GM19043 (cell line): ENCODE measurements around the gene TCOF1.

Experiments used
- ATAC-seq: cut with Tn5 transposase; IDR thresholded peaks from one replicate; pipeline ENCODE4 v1.9.1; 2021; ENCODE audit warnings: low read depth; ENCODE audit not compliant: unreplicated experiment

The TCOF1 gene

DNA sequence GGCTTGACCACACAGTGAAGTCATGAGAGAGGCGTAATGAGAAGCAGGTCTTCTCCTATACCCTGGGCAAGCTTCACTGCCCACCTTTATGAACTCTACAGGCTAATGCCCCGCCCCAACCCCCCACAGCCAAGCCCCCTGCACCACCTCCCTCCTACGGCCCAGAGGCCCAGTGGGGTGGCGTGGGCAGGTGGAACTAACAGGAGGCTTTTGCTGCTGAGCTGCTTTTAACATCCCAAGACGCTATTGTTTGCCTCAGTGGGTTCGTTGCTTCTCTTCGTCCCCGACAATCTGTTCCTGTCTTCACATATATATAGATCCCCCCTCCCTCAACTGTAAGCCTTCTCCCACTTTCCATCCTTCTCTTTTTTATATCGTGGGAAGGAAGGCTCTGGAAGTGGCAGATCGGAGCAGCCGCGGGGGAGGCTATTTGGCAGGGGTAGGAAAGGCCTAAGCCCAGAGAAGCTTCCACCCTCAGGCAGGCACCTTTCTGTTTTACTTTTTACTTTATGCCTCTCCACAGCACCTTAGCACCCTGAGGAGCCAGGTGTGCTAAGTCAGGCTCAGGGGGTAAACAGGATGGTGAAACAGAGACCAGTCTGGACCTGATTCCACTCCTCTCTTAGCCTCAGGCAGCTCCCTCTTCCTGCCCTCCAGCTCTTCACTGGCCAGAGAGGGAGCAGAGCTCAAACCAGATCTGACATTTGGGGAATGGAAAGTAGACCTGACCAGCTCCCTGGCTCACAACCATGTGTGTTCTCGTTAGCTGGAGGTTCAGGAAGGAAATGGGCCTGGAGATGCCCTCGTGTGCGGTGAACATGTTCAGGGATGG lies 28.7 kb downstream of the TCOF1 start:
- no peak for ATAC-seq

DNA sequence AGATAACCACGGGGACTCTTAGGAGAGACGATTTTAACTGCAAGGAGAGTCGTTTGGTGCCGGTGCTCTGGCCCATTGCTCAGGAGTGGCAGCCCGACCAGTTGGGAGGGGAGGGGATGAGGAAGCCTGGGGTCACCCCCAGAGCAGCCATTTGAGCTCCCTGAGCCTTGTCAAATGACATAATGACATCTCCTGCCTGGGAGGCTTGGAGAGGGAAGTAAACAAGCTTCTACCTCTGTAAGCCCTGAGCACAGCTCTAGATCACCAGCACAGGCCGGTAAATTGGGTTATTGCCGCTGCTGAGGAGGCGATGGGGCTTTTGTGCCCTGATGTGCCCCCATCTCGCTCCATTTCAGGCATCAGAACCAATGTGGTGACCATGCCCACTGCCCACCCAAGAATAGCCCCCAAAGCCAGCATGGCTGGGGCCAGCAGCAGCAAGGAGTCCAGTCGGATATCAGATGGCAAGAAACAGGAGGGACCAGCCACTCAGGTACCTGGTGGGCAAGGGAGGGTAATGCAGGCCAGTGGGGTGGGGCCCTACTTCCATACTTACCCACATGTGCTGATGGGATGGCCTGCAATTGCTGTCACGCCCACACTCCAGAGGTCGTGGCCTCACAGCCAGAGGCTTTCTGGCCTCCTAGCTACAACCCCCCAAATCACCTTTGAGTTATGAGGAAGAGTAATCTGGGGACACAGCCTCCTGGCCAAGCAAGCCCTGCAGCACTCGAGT lies 32.2 kb downstream of the TCOF1 start:
- no peak for ATAC-seq

DNA sequence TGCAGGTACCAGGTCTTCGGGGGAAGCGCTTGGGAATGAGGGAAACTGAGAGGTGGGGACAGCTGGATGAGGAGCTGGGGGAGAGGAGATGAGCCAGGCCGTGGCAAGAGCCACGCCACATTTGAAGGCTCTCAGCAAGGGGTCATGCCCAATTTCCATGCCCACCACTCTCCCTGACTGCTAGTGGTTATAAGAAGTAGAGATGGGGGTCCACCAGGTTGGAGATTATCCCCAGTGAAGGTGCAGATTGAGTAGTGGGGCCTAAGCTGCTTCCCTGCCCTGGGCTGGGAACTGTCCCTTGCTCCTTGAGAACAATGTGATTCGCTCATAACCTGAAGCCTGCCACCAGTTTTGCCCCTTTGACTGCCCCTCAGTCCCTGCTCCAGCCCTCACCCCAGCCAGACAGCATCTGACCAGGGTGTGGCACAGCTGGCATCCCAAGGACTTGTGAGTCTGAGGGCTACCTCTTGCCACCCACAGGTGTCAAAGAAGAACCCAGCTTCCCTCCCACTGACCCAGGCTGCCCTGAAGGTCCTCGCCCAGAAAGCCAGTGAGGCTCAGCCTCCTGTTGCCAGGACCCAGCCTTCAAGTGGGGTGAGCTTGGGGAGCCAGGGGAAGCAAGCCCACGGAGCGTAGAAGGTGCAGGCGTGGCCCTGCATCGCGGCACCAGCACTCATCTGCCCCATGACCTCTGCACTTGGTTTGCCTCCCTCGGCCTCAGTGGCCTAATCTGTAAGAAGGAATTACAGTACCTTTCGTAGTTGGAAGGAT lies 33.8 kb downstream of the TCOF1 start:
- ATAC-seq = no peak

DNA sequence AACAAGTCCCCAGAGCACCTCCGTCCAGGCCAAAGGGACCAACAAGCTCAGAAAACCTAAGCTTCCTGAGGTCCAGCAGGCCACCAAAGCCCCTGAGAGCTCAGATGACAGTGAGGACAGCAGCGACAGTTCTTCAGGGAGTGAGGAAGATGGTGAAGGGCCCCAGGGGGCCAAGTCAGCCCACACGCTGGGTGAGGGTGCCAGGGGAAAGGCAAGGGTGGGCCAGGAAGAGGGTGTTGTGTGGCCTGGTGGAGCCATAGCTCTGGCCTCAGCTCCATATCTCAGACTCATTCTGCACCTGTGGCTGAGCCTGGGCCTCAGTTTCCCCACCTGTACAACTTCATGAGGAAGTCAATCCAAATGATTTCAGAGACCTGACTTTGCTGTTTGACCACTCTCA lies 34.5 kb downstream of the TCOF1 start:
- ATAC-seq = no peak

DNA sequence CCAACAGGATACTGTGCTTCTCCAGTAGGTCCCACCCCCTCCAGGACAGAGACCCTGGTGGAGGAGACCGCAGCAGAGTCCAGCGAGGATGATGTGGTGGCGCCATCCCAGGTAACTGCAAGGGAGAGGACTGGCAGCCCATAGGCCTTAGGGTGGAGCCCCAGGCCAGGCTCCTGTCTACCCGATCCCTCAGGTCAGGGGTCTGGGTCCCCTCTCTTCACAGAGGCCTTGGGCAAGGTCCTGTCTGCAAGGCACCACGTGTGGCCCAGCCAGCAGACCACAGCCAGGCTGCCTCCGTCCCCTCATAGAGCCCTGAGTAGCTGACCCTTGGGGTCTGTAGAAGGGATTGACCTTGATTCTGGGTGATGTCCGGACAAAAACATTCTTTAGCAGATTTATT lies 35.2 kb downstream of the TCOF1 start:
- no peak for ATAC-seq

DNA sequence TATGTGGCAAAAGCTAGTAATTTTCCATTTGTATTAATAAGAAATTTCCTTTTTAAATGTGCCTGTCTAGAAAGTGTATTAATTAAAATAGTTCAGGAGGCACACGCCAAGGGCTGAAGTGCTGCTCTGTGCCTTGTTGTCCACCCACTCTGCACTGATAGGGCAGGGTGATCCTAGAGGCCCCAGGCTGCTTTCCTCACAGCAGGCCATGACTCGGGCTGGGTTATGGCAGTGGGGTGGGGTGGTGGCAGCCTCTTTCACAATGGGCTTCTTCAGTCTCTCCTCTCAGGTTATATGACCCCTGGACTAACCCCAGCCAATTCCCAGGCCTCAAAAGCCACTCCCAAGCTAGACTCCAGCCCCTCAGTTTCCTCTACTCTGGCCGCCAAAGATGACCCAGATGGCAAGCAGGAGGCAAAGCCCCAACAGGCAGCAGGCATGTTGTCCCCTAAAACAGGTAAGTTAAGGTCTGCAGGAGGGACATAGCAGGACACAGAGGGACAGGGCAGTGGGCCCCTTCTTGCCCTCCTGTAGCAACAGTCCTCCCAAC lies 35.7 kb downstream of the TCOF1 start:
- ATAC-seq = no peak

DNA sequence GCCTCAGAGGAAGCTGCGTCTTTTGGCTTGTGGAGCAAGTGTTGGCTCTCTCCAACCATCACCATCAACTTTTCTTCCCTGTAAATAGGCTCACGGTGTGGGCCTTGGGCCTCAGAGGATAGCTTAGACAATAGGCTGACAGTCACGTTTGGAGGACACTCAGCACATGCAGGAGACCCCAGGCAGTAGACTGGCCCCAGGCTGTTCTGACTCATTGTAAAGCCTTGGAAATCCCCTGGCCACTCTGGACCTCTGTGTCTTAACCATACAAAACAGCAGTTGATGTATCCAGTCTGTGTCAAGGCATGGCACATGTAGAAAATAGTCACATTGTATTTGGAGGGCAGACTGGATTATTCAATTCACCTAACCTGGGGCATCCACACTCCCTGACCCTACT lies 36.6 kb downstream of the TCOF1 start:
- no peak for ATAC-seq

DNA sequence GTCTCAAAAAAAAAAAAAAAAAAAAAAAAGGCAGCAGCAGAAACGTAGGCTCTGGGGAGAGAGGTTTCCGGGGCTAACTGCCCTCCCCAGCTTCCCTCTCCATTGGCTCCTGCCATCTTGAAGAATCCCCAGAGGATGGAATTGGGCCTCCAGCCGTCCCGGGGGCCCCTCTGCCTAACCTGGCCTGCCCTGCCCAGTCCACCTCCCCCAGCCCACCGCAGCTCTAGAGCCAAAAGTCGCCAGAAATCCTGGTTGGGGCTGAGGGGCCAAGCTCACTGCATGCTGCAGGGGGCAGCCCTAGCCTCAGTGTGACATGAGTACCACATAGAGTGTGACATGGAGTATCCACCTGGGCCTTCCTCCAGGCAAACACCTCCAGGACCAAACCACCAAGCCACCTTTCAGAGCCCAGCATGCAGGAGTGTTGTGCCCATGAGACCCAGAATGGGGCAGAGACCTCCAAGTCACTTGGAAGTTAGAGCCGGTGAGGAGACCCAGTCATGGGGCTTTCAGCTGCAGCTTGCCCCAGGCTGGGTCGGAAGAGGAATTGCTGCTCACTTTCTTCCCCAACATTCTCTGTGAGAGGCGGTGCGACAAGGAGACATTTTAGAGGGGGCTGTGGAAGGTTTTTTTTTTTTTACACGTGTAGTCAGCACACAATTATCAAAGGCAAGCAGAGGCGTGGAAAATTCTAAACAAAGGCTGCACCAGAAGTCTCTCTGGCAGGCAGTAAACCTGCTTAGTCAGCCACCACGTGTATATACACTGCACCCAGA lies 37.6 kb downstream of the TCOF1 start:
- ATAC-seq = no peak

DNA sequence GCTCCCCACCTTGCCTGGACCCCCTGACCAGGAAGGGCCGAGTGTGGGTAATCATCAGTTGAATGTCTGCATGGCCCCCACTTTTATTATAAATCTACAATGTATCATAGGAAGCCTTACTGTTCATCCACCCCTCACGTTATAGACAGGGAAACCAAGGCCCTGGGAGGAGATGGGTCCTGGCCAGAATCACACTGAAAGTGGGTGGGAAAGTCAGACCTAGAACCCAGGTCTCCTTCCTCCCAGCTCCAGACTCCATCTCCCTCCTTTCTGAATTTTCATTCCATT lies 38.1 kb downstream of the TCOF1 start:
- ATAC-seq = no peak

DNA sequence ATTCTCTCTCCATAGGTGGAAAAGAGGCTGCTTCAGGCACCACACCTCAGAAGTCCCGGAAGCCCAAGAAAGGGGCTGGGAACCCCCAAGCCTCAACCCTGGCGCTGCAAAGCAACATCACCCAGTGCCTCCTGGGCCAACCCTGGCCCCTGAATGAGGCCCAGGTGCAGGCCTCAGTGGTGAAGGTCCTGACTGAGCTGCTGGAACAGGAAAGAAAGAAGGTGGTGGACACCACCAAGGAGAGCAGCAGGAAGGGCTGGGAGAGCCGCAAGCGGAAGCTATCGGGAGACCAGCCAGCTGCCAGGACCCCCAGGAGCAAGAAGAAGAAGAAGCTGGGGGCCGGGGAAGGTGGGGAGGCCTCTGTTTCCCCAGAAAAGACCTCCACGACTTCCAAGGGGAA lies 38.8 kb downstream of the TCOF1 start:
- no peak for ATAC-seq

DNA sequence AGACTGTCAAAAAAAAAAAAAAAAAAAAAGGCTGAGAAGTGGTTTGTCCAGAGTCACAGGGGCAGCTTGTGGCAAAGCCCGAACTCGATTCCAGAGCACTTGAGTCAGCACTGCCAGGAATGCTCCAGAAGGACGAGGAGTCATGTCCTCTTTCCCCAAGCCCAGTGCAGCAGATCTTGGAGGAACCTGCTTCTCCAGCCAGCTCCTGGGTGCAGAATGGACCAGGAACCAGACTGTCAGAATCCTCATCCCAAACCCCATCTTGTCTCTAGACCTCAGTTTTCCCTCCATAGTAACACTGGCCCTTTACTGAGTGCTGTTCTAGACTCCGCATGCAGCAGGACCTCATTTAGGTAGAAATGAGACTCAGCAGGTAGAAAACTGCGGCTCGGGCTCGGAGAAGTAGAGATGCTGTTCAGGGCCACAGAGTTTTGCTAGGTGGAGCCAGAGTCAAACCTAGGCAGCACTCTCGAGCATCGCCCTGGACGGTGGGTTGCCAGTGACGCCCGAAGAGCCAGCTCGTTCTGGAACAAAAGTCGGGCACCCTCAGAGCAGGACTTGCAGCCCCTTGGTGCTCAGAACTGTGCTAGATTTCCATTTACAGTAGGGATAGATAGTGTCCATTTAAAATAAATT lies 39.8 kb downstream of the TCOF1 start:
- no peak for ATAC-seq

DNA sequence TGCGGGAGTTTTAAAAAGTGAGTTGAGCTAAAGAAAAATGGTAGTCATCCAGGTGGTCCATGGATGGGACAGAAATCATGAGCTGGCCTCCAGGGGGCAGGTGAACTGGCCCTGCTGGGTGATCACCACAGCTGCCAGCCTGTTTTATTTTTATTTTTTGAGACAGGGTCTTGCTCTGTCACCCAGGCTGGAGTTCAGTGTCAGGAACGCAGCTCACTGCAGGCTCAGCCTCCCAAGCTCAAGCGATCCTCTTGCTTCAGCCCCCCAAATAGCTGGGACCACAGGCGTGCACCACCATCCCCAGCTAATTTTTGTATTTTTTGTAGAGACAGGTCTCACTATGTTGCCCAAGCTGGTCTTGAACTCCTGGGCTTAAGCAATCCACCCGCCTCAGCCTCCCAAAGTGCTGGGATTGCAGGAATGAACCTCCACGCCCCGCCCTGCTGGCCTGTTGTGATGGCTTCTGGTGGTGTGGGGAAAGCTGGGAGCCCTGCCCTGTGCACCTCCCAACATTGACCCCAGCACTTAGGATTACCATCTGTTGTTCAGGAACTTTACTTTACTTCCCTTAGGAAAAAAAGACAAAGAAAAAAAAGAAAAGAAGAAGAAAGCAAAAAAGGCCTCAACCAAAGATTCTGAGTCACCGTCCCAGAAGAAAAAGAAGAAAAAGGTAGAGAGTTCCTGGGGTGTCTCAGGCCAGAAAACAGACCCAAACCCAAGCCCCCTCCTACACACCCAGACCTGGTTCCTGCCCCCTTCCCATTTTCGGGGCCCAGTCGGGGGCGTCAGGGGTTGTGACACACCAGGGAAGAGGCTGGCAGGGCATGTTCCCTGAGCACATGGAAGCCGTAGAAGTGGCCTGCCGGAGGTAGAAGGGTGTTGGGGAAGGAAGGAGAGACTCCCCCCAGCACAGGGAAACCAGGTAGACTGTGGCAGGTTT lies 40.6 kb downstream of the TCOF1 start:
- ATAC-seq = no peak

DNA sequence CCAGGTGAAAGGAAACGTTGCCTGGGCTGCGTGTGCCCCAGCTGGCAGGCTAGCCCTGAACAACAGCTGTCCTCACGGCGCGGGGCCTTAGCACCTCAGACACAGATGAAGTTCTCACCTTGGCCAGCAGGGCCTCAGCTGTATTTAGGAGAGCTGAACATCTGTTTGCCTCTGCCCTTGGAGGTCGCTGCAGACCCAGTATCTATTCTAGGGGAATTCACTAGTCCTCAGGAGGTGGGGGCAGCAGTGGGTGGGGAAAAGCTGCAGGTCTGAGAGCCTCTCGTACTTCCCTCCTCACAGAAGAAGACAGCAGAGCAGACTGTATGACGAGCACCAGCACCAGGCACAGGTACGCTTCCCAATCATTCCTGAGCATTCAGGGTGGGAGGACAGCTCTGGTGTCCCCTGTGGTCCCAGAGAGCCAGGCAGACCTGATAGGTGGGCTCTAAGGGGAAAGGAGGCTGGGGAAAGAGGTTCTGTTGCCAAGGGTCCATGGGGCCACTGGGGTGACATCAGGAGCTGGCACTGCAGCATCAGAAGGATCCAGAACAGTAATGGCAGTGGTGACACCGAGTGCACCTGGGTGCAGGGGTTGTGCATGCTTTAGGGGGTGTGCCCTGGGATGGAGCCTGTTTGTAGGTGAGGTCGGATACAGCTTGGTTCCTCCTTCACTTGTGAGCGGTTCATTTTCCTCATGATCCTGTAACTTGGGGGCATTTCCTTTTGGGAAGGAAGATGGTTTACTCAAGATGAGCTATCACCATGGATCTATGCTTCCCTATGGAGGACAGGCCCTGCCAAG lies 41.4 kb downstream of the TCOF1 start:
- peak; percentile 73 for ATAC-seq

DNA sequence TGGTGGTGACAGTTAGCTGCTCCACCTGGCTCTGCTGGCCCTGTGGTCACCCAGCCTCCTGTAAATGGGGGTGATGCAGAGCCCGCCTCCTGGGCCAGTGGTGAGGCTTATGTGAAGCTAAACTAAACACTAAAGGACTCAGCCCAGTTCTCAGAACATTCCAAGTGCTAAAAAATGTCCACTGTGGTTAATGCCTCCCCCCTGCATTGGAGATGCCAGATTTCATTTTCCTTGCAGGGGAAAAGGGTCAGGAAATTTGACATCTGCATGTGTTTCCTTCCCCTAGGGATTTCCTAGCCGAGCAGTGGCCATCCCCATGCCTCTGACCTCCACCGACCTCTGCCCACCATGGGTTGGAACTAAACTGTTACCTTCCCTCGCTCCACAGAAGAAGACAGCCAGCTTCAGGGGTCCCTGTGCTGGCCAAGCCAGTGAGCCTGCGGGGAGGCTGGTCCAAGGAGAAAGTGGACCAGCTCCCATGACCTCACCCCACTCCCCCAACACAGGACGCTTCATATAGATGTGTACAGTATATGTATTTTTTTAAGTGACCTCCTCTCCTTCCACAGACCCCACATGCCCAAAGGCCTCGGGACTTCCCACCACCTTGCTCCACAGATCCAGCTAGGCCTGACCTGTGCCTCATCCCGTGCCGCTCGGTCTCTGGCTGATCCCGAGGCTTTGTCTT lies 42.2 kb downstream of the TCOF1 start:
- ATAC-seq = no peak

DNA sequence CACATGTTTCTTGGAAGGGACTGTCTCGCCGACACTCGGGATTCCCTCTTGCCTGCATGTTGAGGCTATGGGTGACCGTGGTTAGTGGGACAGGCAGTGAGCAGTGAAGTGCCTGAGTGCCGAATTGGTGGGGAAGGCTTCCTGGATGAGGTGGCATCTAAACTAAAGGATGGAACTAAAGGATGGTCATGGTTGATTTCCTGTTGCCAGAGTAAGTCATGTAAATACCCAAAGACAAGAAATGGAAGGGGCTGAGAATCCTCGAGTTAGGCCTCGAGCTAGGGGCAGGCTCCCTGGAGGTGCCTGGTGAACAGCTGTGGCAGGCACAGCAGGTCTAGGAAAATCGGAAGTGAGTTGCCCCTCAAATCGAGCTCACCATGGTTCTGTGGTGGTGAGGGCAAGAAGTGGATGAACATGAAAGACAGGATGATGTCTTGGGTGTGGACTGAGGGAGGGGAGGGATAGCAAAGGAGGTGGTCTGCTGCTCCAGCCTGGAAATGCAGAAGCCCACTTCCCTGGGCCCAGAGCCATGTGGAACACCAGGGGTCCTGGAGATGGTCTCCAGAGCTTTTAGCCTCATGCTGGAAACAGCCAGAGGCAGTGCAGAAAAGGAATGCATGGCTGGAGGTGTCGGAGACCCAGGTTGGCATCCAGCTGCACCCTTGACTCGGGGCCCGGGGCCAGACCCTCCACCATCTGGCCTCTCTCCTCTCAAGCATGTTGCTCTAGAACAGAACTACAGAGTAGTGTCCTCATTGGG lies 43.0 kb downstream of the TCOF1 start:
- ATAC-seq = no peak

DNA sequence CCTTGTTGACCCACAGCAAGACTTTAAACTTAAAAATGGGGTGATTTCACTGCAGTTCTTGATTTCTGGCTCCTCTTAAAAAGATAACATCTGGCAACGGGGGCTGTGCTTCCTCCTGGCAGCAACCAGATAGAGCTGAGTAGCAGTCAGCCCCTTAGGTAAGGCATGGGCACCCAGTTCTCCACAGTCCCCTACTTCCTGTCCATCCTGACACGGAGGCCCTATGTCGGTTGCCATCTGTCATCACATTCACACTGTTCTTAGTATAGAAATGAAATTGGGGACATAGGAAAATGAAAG lies 43.5 kb downstream of the TCOF1 start:
- no peak for ATAC-seq
